Keratinocyte (primary cell): ENCODE data around the gene TFF1.

Source experiments
- CTCF ChIP-seq, 3 experiments: IDR thresholded peaks in 1 of 3; conservative IDR thresholded peaks in 1 of 3; optimal IDR thresholded peaks in 1 of 3; 2 replicates in 2 of 3; 3 replicates in 1 of 3; pipeline versions ENCODE3 to v1.5.1; 2011; ENCODE audit warnings: low read length in 3 of 3, mild to moderate bottlenecking in 3 of 3, moderate library complexity in 2 of 3, control low read depth in 1 of 3, inconsistent platforms in 1 of 3; ENCODE audit not compliant: insufficient read depth in 2 of 3; ENCODE audit errors: extremely low read depth in 1 of 3
- EZH2 ChIP-seq: IDR thresholded peaks from one replicate; pipeline ENCODE4 v1.6.1; 2012; ENCODE audit warnings: inconsistent platforms, mild to moderate bottlenecking, low read length, moderate library complexity

DNA sequence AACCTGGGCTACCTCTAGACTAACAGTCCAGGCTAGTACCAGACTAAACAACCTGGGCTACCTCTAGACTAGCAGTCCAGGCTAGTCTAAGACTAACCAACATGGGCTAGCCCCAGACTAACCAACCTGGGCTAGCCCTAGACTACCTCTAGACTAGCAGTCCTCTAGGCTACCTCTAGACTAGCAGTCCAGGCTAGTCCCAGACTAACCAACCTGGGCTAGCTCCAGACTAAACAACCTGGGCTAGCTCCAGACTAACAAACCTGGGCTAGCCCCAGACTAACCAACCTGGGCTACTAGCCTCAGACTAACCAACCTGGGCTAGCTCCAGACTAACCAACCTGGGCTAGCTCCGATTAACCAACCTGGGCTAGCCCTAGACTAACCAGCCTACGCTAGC is 17.6 kb downstream of the TFF1 start:
- TF ChIP-seq EZH2 (no peak), CTCF (optimal IDR thresholded peaks at IDR 0.05 in 1 of 3, IDR thresholded peaks at IDR 0.05 in 1 of 3, conservative IDR thresholded peaks at IDR 0.05 in 1 of 3; ENCODE audit: extremely low read depth in 1 of 3, insufficient read depth in 2 of 3, low read length in 3 of 3) (no peak)
